ENCODE measurements around the gene SPRR2E. TPM values are rescaled to one million over a fixed set of nuclear protein-coding genes. Genes with fewer than 3 reads are reported as not detected.
"Not testable (repeated sequence)": the region's sequence is repeated elsewhere in the genome, so short reads cannot be mapped to it uniquely, and the experiment has no call there.

Gene SPRR2E
- polyA plus RNA-seq, 6 donors from 2014 or later = not detected

GRCh38 chr1:153112454-153112853 lies 18.1 kb upstream of the SPRR2E start:
- not testable (repeated sequence) for H3K27ac Mint-ChIP-seq; DNase-seq; H3K36me3 Mint-ChIP-seq; ATAC-seq (ENCODE audit: low read depth in 2 of 2); H3K4me3 Mint-ChIP-seq; H3K4me1 Mint-ChIP-seq
- Mint-ChIP-seq H3K9me3 (peaks cover under 1 to 14% (median 10%) of the 10 kb centered on the region in 7 donors), H3K27me3 (peaks cover 20 to 41% (median 26%) of the 10 kb centered on the region in 3 donors)

GRCh38 chr1:153100245-153100644 lies 5.9 kb upstream of the SPRR2E start:
- DNase-seq (no peak), ATAC-seq (ENCODE audit: low read depth in 2 of 2) (no peak)
- H3K4me3 Mint-ChIP-seq = no peak overlapping the region
- H3K27ac Mint-ChIP-seq = no peak overlapping the region
- H3K9me3 Mint-ChIP-seq = peaks cover 0 to 15% (median 9%) of the 10 kb centered on the region in 7 donors
- H3K36me3 Mint-ChIP-seq = no peaks in the 10 kb centered on the region
- no peaks in the 10 kb centered on the region for H3K4me1 Mint-ChIP-seq
- peaks cover 7 to 38% (median 37%) of the 10 kb centered on the region in 3 donors for H3K27me3 Mint-ChIP-seq

- DNase-seq = no peak
- Mint-ChIP-seq H3K36me3 (no peaks in the 10 kb centered on the region), H3K4me3 (no peak overlapping the region), H3K27me3 (peaks cover 11 to 33% (median 32%) of the 10 kb centered on the region in 3 donors), H3K27ac (no peak overlapping the region), H3K4me1 (no peaks in the 10 kb centered on the region), H3K9me3 (peaks cover 0 to 8% (median 4%) of the 10 kb centered on the region in 7 donors)
- ATAC-seq (ENCODE audit: low read depth in 2 of 2) = no peak
Measured at GRCh38 chr1:153099461-153100045, 5.2 kb upstream of the SPRR2E start.

GRCh38 chr1:153095764-153096163 lies 1.4 kb upstream of the SPRR2E start:
- no peaks in the 10 kb centered on the region for H3K9me3 Mint-ChIP-seq
- no peaks in the 10 kb centered on the region for H3K36me3 Mint-ChIP-seq
- no peak overlapping the region for H3K27ac Mint-ChIP-seq
- DNase-seq (no peak), ATAC-seq (ENCODE audit: low read depth in 2 of 2) (no peak)
- no peaks in the 10 kb centered on the region for H3K4me1 Mint-ChIP-seq
- H3K4me3 Mint-ChIP-seq = no peak overlapping the region
- H3K27me3 Mint-ChIP-seq = peaks cover 11 to 22% (median 19%) of the 10 kb centered on the region in 3 donors

- no peak overlapping the region for H3K4me3 Mint-ChIP-seq
- H3K9me3 Mint-ChIP-seq = peaks cover 0 to 10% (median 0%) of the 10 kb centered on the region in 7 donors
- H3K4me1 Mint-ChIP-seq = no peaks in the 10 kb centered on the region
- no peaks in the 10 kb centered on the region for H3K36me3 Mint-ChIP-seq
- H3K27ac Mint-ChIP-seq = no peak overlapping the region
- H3K27me3 Mint-ChIP-seq = peaks cover 16 to 54% (median 28%) of the 10 kb centered on the region in 3 donors
- ATAC-seq (ENCODE audit: low read depth in 2 of 2) = no peak
- DNase-seq = no peak
Measured at GRCh38 chr1:153087652-153088051, 6.7 kb downstream of the SPRR2E start.

GRCh38 chr1:153081736-153082135 lies 12.6 kb downstream of the SPRR2E start:
- peaks cover 4 to 34% (median 16%) of the 10 kb centered on the region in 7 donors for H3K9me3 Mint-ChIP-seq
- no peaks in the 10 kb centered on the region for H3K4me1 Mint-ChIP-seq
- no peak overlapping the region for H3K27ac Mint-ChIP-seq
- H3K36me3 Mint-ChIP-seq = peaks cover 5 to 7% of the 10 kb centered on the region in 2 donors
- no peak for DNase-seq
- peaks cover 15 to 44% (median 36%) of the 10 kb centered on the region in 3 donors for H3K27me3 Mint-ChIP-seq
- ATAC-seq (ENCODE audit: low read depth in 2 of 2) = no peak
- no peak overlapping the region for H3K4me3 Mint-ChIP-seq

- no peak for DNase-seq
- Mint-ChIP-seq H3K27ac (peak overlapping the region in 1 of 6 donors; percentile 10), H3K4me3 (no peak overlapping the region), H3K36me3 (no peaks in the 10 kb centered on the region), H3K4me1 (no peaks in the 10 kb centered on the region), H3K27me3 (peaks cover 13 to 26% (median 19%) of the 10 kb centered on the region in 3 donors), H3K9me3 (peaks cover 0 to 9% (median 5%) of the 10 kb centered on the region in 7 donors)
- ATAC-seq (ENCODE audit: low read depth in 2 of 2) = no peak
Measured at GRCh38 chr1:153072806-153073726, 21.3 kb downstream of the SPRR2E start.

- no peaks in the 10 kb centered on the region for H3K4me1 Mint-ChIP-seq
- H3K27me3 Mint-ChIP-seq = peaks cover 12 to 26% (median 22%) of the 10 kb centered on the region in 3 donors
- H3K9me3 Mint-ChIP-seq = no peaks in the 10 kb centered on the region
Measured at GRCh38 chr1:153071511-153071910, 22.8 kb downstream of the SPRR2E start, which contains the start of gene SPRR2B. SPRR2B (minus strand) TSS chr1:153071611; CDS start chr1:153070839, 772 bp downstream.

GRCh38 chr1:153070243-153070642 lies 24.1 kb downstream of the SPRR2E start:
- no peaks in the 10 kb centered on the region for H3K36me3 Mint-ChIP-seq

More at GRCh38 chr1:153071511-153071910, 22.8 kb downstream of the SPRR2E start, which contains the start of gene SPRR2B:
- ATAC-seq (ENCODE audit: low read depth in 2 of 2) (no peak), DNase-seq (no peak)
- Mint-ChIP-seq H3K27ac (peak within 1 kb of the TSS in 1 of 6 donors; percentile 3), H3K4me3 (no peak within 1 kb of the TSS), H3K36me3 (no peaks in the 10 kb centered on the region)

GRCh38 chr1:153058826-153059784 lies 35.2 kb downstream of the SPRR2E start:
- Mint-ChIP-seq H3K4me3 (no peak overlapping the region), H3K36me3 (no peaks in the 10 kb centered on the region), H3K4me1 (no peaks in the 10 kb centered on the region), H3K27me3 (peaks cover 37 to 61% (median 52%) of the 10 kb centered on the region in 3 donors), H3K9me3 (peaks cover 0 to 7% (median 0%) of the 10 kb centered on the region in 7 donors), H3K27ac (no peak overlapping the region)
- DNase-seq = no peak
- no peak for ATAC-seq (ENCODE audit: low read depth in 2 of 2)

More at GRCh38 chr1:153070243-153070642, 24.1 kb downstream of the SPRR2E start:
- no peak for ATAC-seq (ENCODE audit: low read depth in 2 of 2)
- no peaks in the 10 kb centered on the region for H3K4me1 Mint-ChIP-seq
- H3K9me3 Mint-ChIP-seq = peaks cover 0 to 5% (median 0%) of the 10 kb centered on the region in 7 donors
- H3K4me3 Mint-ChIP-seq = no peak overlapping the region
- no peak for DNase-seq
- no peak overlapping the region for H3K27ac Mint-ChIP-seq
- peaks cover 22 to 36% (median 24%) of the 10 kb centered on the region in 3 donors for H3K27me3 Mint-ChIP-seq

GRCh38 chr1:153058154-153058553 lies 36.2 kb downstream of the SPRR2E start:
- Mint-ChIP-seq H3K27me3 (peaks cover 43 to 69% (median 55%) of the 10 kb centered on the region in 3 donors), H3K4me1 (no peaks in the 10 kb centered on the region), H3K4me3 (no peak overlapping the region), H3K27ac (no peak overlapping the region), H3K9me3 (peaks cover 0 to 4% (median 0%) of the 10 kb centered on the region in 7 donors), H3K36me3 (no peaks in the 10 kb centered on the region)
- ATAC-seq (ENCODE audit: low read depth in 2 of 2) (no peak), DNase-seq (no peak)

- Mint-ChIP-seq H3K36me3 (no peaks in the 10 kb centered on the region), H3K27ac (no peak within 1 kb of the TSS), H3K4me1 (no peaks in the 10 kb centered on the region), H3K4me3 (no peak within 1 kb of the TSS), H3K27me3 (peaks cover 48 to 72% (median 63%) of the 10 kb centered on the region in 3 donors), H3K9me3 (peaks cover 0 to 10% (median 1%) of the 10 kb centered on the region in 7 donors)
- DNase-seq = no peak
- no peak for ATAC-seq (ENCODE audit: low read depth in 2 of 2)
Measured at GRCh38 chr1:153057375-153057774, 37.0 kb downstream of the SPRR2E start, which contains the start of gene SPRR2A. SPRR2A (minus strand) TSS chr1:153057512; CDS start chr1:153056735, 777 bp downstream.

Data from naive B cell (primary cell).